ENCODE data around the gene ADAM17.

Gene ADAM17

GRCh38 chr2:9440058-9440727 is 115.4 kb downstream of the ADAM17 start:
- no peaks in the 10 kb centered on the region for H3K27me3 ChIP-seq (ENCODE audit: control insufficient read depth in 3 of 3, insufficient read depth in 3 of 3, low read depth in 1 of 3, low read length in 3 of 3)
- H3K36me3 ChIP-seq (replicated peaks in 1 of 2; ENCODE audit: control insufficient read depth in 2 of 2, insufficient read depth in 2 of 2, low read length in 2 of 2), result peaks cover 33 to 95% of the 10 kb centered on the region in 2 donors
- H4K91ac ChIP-seq (ENCODE audit: low read depth, low read length, poor library complexity), result no peak overlapping the region
- no CpG with 5 or more reads among the region's 1 CpG for WGBS, 2 donors (ENCODE audit: extremely low coverage in 2 of 2, insufficient read length in 2 of 2, insufficient replicate concordance in 1 of 2)
- no peak overlapping the region for H2AK5ac ChIP-seq (ENCODE audit: low read depth, low read length)
- no peaks in the 10 kb centered on the region for H3K79me1 ChIP-seq (ENCODE audit: low read depth, low read length)
- H3K27ac ChIP-seq (replicated peaks; ENCODE audit: low read length), result no peak overlapping the region
- H4K8ac ChIP-seq (ENCODE audit: low read depth, low read length), result no peak overlapping the region
- H3K9me3 ChIP-seq (replicated peaks in 1 of 2; ENCODE audit: control insufficient read depth in 2 of 2, insufficient read depth in 1 of 2, low read depth in 1 of 2, low read length in 2 of 2), result peaks cover 0 to 2% of the 10 kb centered on the region in 2 donors
- H3K4me3 ChIP-seq (ENCODE audit: low read length in 2 of 2), result no peak overlapping the region
- no peak overlapping the region for H3K14ac ChIP-seq (ENCODE audit: low read length)
- no peaks in the 10 kb centered on the region for H3K4me1 ChIP-seq (ENCODE audit: control insufficient read depth in 2 of 2, insufficient read depth in 1 of 2, low read depth in 1 of 2, low read length in 2 of 2)
- no peak overlapping the region for H2AFZ ChIP-seq (ENCODE audit: low read length)
- H3K18ac ChIP-seq (ENCODE audit: low read length), result no peak overlapping the region
- no peak overlapping the region for H2BK120ac ChIP-seq (ENCODE audit: low read depth, low read length)
- H3K4me2 ChIP-seq (ENCODE audit: insufficient read depth, low read length, poor library complexity, severe bottlenecking), result no peak overlapping the region
- DNase-seq (ENCODE audit: low spot score), result no peak
- H3K23ac ChIP-seq (ENCODE audit: low read depth, low read length, poor library complexity), result no peak overlapping the region
- H2BK5ac ChIP-seq (ENCODE audit: low read length), result no peak overlapping the region
- no peak overlapping the region for H2BK12ac ChIP-seq (ENCODE audit: low read length)
- no peak overlapping the region for H3K9ac ChIP-seq (ENCODE audit: low read depth, low read length, poor library complexity)
- no peak overlapping the region for H3K4ac ChIP-seq (ENCODE audit: low read length)
- H2BK15ac ChIP-seq (ENCODE audit: low read length), result no peak overlapping the region

GRCh38 chr2:9439536-9439935 is 116.1 kb downstream of the ADAM17 start:
- Histone ChIP-seq H3K36me3 (replicated peaks in 1 of 2; ENCODE audit: control insufficient read depth in 2 of 2, insufficient read depth in 2 of 2, low read length in 2 of 2) (peaks cover 33 to 95% of the 10 kb centered on the region in 2 donors), H3K14ac (ENCODE audit: low read length) (no peak overlapping the region), H2BK15ac (ENCODE audit: low read length) (no peak overlapping the region), H4K8ac (ENCODE audit: low read depth, low read length) (no peak overlapping the region), H3K4ac (ENCODE audit: low read length) (no peak overlapping the region), H2AK5ac (ENCODE audit: low read depth, low read length) (no peak overlapping the region), H2BK120ac (ENCODE audit: low read depth, low read length) (no peak overlapping the region), H3K27ac (replicated peaks; ENCODE audit: low read length) (no peak overlapping the region), H3K23ac (ENCODE audit: low read depth, low read length, poor library complexity) (no peak overlapping the region), H3K18ac (ENCODE audit: low read length) (no peak overlapping the region), H3K9ac (ENCODE audit: low read depth, low read length, poor library complexity) (no peak overlapping the region), H2BK5ac (ENCODE audit: low read length) (no peak overlapping the region), H2BK12ac (ENCODE audit: low read length) (no peak overlapping the region), H3K9me3 (replicated peaks in 1 of 2; ENCODE audit: control insufficient read depth in 2 of 2, insufficient read depth in 1 of 2, low read depth in 1 of 2, low read length in 2 of 2) (peaks cover 0 to 2% of the 10 kb centered on the region in 2 donors), H4K91ac (ENCODE audit: low read depth, low read length, poor library complexity) (no peak overlapping the region), H3K4me2 (ENCODE audit: insufficient read depth, low read length, poor library complexity, severe bottlenecking) (no peak overlapping the region), H3K4me3 (ENCODE audit: low read length in 2 of 2) (no peak overlapping the region), H3K27me3 (ENCODE audit: control insufficient read depth in 3 of 3, insufficient read depth in 3 of 3, low read depth in 1 of 3, low read length in 3 of 3) (no peaks in the 10 kb centered on the region), H3K4me1 (ENCODE audit: control insufficient read depth in 2 of 2, insufficient read depth in 1 of 2, low read depth in 1 of 2, low read length in 2 of 2) (no peaks in the 10 kb centered on the region), H3K79me1 (ENCODE audit: low read depth, low read length) (no peaks in the 10 kb centered on the region), H2AFZ (ENCODE audit: low read length) (no peak overlapping the region)
- DNase-seq (ENCODE audit: low spot score), result no peak
- whole genome bisulfite sequencing, 2 donors (ENCODE audit: extremely low coverage in 2 of 2, insufficient read length in 2 of 2, insufficient replicate concordance in 1 of 2), result no CpG with 5 or more reads among the region's 1 CpG

All from neuronal stem cell (in vitro differentiated cells).